Measurements from ENCODE around the gene SUMO3.

Gene SUMO3

DNA sequence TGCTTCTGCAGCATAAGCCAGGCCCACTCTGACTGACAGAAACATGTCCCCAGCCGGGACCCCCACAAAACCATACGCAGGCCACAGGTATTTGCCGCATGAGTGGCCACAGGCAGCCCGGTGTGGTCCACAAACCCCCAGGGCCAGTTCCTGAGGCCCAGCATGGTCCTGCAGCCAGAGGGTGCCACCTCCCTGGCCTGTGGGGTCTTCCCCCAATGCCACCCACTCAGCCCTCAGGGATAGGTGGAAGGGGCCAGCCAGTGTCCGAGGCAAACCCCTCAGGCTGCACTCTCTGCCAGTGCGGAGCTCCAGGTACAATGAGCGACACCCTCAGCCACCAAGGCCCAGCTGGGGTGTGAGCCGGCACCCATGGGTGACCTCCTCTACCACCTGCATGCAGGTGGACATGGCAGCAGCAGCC is 59.7 kb downstream of the SUMO3 start:
- TF ChIP-seq CTCF (IDR thresholded peaks at IDR 0.05; ENCODE audit: borderline replicate concordance, control extremely low read depth, extremely low read depth, insufficient read depth, missing control alignments): no peak
- in situ Hi-C loops (cut with MboI; ENCODE audit: low sequenced_read_pairs, unreplicated experiment): no loop called here
- no peak for DNase-seq (ENCODE audit: low spot score)

DNA sequence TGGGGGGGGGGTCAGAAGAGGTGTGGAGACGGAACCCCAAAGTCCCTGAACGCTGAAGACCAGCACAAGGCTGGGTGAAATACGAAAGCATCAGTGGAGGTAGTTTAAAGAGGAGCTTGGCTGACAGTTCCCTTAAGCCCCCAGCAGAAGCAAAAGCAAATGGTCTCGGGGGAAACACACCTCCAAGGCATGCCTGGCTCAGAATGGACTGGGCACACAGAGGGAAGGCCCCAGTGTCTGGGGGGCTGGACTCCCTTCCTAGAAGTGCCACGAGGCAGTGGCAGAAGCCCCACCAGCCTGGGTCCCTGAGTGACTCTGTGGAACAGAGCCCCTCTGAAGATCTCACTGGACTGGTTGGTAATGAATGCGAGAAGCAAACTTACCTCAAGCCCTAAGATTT is 60.1 kb downstream of the SUMO3 start:
- TF ChIP-seq CTCF (IDR thresholded peaks at IDR 0.05; ENCODE audit: borderline replicate concordance, control extremely low read depth, extremely low read depth, insufficient read depth, missing control alignments): no peak
- no peak for DNase-seq (ENCODE audit: low spot score)
- in situ Hi-C loops (cut with MboI; ENCODE audit: low sequenced_read_pairs, unreplicated experiment): no loop called here

GRCh38 chr21:44756423-44757185 is 61.3 kb downstream of the SUMO3 start:
- in situ Hi-C loops (cut with MboI; ENCODE audit: low sequenced_read_pairs, unreplicated experiment): no loop called here
- TF ChIP-seq CTCF (IDR thresholded peaks at IDR 0.05; ENCODE audit: borderline replicate concordance, control extremely low read depth, extremely low read depth, insufficient read depth, missing control alignments): no peak
- no peak for DNase-seq (ENCODE audit: low spot score)
